ENCODE data around the gene ADAM21.
"Not testable (repeated sequence)": the region's sequence is repeated elsewhere in the genome, so short reads cannot be mapped to it uniquely, and the experiment has no call there.

GRCh38 chr14:70406216-70406615, 45.8 kb upstream of the ADAM21 start:
- TF ChIP-seq USF2 (IDR thresholded peaks at IDR 0.05); POLR2A (IDR thresholded peaks at IDR 0.05; ENCODE audit: low read length): not testable (repeated sequence)

All from A549 (cell line).